ENCODE measurements around the gene CCDC141.
"Not testable (repeated sequence)": the region's sequence is repeated elsewhere in the genome, so short reads cannot be mapped to it uniquely, and the experiment has no call there.

- not testable (repeated sequence) for TF ChIP-seq CSDC2 (CRISPR knock-in tag; IDR thresholded peaks at IDR 0.05); ISL1 (CRISPR knock-in tag; IDR thresholded peaks at IDR 0.05); ZNF565 (CRISPR knock-in tag; conservative IDR thresholded peaks at IDR 0.05; ENCODE audit: low read depth); GLIS3 (CRISPR knock-in tag; IDR thresholded peaks at IDR 0.05); CSRNP3 (CRISPR knock-in tag; IDR thresholded peaks at IDR 0.05); CREB5 (CRISPR knock-in tag; IDR thresholded peaks at IDR 0.05; ENCODE audit: low read depth); ZFP30 (CRISPR knock-in tag; IDR thresholded peaks at IDR 0.05)
Observed at GRCh38 chr2:178982652-178983051, 67.3 kb downstream of the CCDC141 start.
